Panc1 (cell line): ENCODE results near the gene SLCO3A1. TPM values are rescaled to one million over a fixed set of nuclear protein-coding genes. Genes with fewer than 3 reads are reported as not detected.

Source experiments
- ATAC-seq: fragments of 200-7000 bp; cut with Tn5 transposase; 2 replicates; pipeline ENCODE4 v1.9.1; 2020; ENCODE audit warnings: mild to moderate bottlenecking, moderate library complexity
- BruUV-seq: library from RNA; stranded (reverse); fragments of 400-500 nt; replicated peaks from 2 replicates; lab custom pipeline; 2021; lab: Mats Ljungman, UMichigan
- CTCF ChIA-PET: fragments of 300-600 bp; sonication (Branson Sonifier 250); formaldehyde crosslinking; loops from one replicate; lab custom pipeline; 2022; ENCODE audit warnings: antibody characterized with exemption; lab: Charles Lee
- POLR2A ChIA-PET: fragments of 300-600 bp; sonication (Branson Sonifier 250); formaldehyde crosslinking; loops from one replicate; lab custom pipeline; 2022; ENCODE audit warnings: antibody characterized with exemption; lab: Charles Lee
- DNase-seq: peaks from one replicate; pipeline ENCODE4 v3.0.0-alpha.2; 2010; ENCODE audit warnings: low read depth, low spot score
- H3K27ac ChIP-seq: 2 replicates; pipeline ENCODE4 v1.5.1; 2011; ENCODE audit warnings: mild to moderate bottlenecking, low read length, inconsistent platforms
- H3K27me3 ChIP-seq: fragments of 200-500 bp; sonication (Bioruptor generic); 2 replicates; pipeline ENCODE4 v1.6.0; 2014; ENCODE audit warnings: low read length, inconsistent platforms; ENCODE audit not compliant: control insufficient read depth, insufficient read depth
- H3K36me3 ChIP-seq: fragments of 200-500 bp; sonication (Bioruptor generic); 2 replicates; pipeline ENCODE4 v1.5.1; 2014; ENCODE audit warnings: inconsistent platforms, mild to moderate bottlenecking, low read length, moderate library complexity; ENCODE audit not compliant: control insufficient read depth, insufficient read depth
- H3K4me1 ChIP-seq: 2 replicates; pipeline ENCODE4 v1.5.1; 2011; ENCODE audit warnings: inconsistent platforms, mild to moderate bottlenecking, low read length, moderate library complexity; ENCODE audit not compliant: control insufficient read depth, insufficient read depth
- H3K4me3 ChIP-seq, 2 experiments: 2 replicates each; pipeline ENCODE4 v1.5.1; 2011 to 2012; ENCODE audit warnings: low read depth in 2 of 2, low read length in 2 of 2, mild to moderate bottlenecking in 2 of 2, inconsistent platforms in 1 of 2, moderate library complexity in 1 of 2
- H3K9me3 ChIP-seq: fragments of 200-500 bp; sonication (Bioruptor generic); 2 replicates; pipeline ENCODE4 v1.5.1; 2014; ENCODE audit warnings: low read depth, mild to moderate bottlenecking, inconsistent platforms, low read length, moderate library complexity; ENCODE audit not compliant: control insufficient read depth, insufficient read depth
- POLR2AphosphoS5 ChIP-seq: IDR thresholded peaks from 2 replicates; pipeline ENCODE4 v1.6.1; 2012; ENCODE audit warnings: mild to moderate bottlenecking, low read depth, low read length, moderate library complexity
- REST ChIP-seq, 2 experiments: IDR thresholded peaks; 2 replicates each; pipeline ENCODE4 v1.6.1; 2011 to 2012; ENCODE audit warnings: low read depth in 2 of 2, control low read depth in 1 of 2, low read length in 1 of 2, mild to moderate bottlenecking in 1 of 2, moderate library complexity in 1 of 2; ENCODE audit not compliant: insufficient read depth in 1 of 2
- SIN3A ChIP-seq: IDR thresholded peaks from 2 replicates; pipeline ENCODE4 v1.6.1; 2012; ENCODE audit warnings: low read depth, mild to moderate bottlenecking, low read length, moderate library complexity, borderline replicate concordance; ENCODE audit not compliant: insufficient read depth
- TCF7L2 ChIP-seq: IDR thresholded peaks from 2 replicates; pipeline ENCODE4 v1.6.1; 2011; ENCODE audit warnings: mild to moderate bottlenecking, low read depth, low read length, inconsistent platforms
- in situ Hi-C: cut with HindIII; loops from 2 replicates; pipeline ENCODE4 v1.10.0; 2016; ENCODE audit warnings: low sequenced_read_pairs, low pct_unique_long_range_greater_than_20kb
- intact Hi-C: fragments of 100-400 bp; cut with micrococcal nuclease; formaldehyde crosslinking; loops from one replicate; pipeline ENCODE4 v1.10.0; 2022; ENCODE audit not compliant: unreplicated experiment
- total RNA-seq: library from RNA; stranded (reverse); gene quantifications from one replicate; pipeline ENCODE4 v1.2.1, GENCODE V29; 2021; ENCODE audit not compliant: unreplicated experiment
- TF ChIP-seq, protein P1 (sequence below): fragments of 450-650 bp; IDR thresholded peaks from 2 replicates; pipeline ENCODE4 v1.5.1; 2017; ENCODE audit warnings: mild to moderate bottlenecking

Gene SLCO3A1
- total RNA-seq, 1 experiment from 2014 or later, result 20.6 TPM

- in situ Hi-C loops (no loop called here), intact Hi-C loops (no loop called here)
- DNase-seq (no peak), ATAC-seq (no peak)
- no peak overlapping the region for H3K27ac ChIP-seq
- no peak overlapping the region for H3K4me3 ChIP-seq
- H3K36me3 ChIP-seq, result no peaks in the 10 kb centered on the region
- H3K27me3 ChIP-seq, result no peaks in the 10 kb centered on the region
- CTCF ChIA-PET, result no interaction called here
- no peaks in the 10 kb centered on the region for H3K4me1 ChIP-seq
- TF ChIP-seq, protein P1, sequence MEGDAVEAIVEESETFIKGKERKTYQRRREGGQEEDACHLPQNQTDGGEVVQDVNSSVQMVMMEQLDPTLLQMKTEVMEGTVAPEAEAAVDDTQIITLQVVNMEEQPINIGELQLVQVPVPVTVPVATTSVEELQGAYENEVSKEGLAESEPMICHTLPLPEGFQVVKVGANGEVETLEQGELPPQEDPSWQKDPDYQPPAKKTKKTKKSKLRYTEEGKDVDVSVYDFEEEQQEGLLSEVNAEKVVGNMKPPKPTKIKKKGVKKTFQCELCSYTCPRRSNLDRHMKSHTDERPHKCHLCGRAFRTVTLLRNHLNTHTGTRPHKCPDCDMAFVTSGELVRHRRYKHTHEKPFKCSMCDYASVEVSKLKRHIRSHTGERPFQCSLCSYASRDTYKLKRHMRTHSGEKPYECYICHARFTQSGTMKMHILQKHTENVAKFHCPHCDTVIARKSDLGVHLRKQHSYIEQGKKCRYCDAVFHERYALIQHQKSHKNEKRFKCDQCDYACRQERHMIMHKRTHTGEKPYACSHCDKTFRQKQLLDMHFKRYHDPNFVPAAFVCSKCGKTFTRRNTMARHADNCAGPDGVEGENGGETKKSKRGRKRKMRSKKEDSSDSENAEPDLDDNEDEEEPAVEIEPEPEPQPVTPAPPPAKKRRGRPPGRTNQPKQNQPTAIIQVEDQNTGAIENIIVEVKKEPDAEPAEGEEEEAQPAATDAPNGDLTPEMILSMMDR, result no peak
- TF ChIP-seq POLR2AphosphoS5 (no peak), SIN3A (no peak), REST (IDR thresholded peaks at IDR 0.05; ENCODE audit: insufficient read depth in 1 of 2, low read depth in 2 of 2, low read length in 1 of 2) (no peak), TCF7L2 (no peak)
- BruUV-seq, result no TSS peak
- no peaks in the 10 kb centered on the region for H3K9me3 ChIP-seq
- POLR2A ChIA-PET, result no interaction called here
These were observed 248.3 kb downstream of the SLCO3A1 start for GRCh38 chr15:92101708-92102394.

GRCh38 chr15:92102395-92102755 lies 248.9 kb downstream of the SLCO3A1 start:
- in situ Hi-C loops (no loop called here), intact Hi-C loops (no loop called here)
- no peak for ATAC-seq
- H3K4me3 ChIP-seq, result no peak overlapping the region
- no peak for TF ChIP-seq SIN3A
- TF ChIP-seq POLR2AphosphoS5, result no peak
- TF ChIP-seq TCF7L2, result no peak
- TF ChIP-seq, protein P1, result no peak
- TF ChIP-seq REST (IDR thresholded peaks at IDR 0.05; ENCODE audit: insufficient read depth in 1 of 2, low read depth in 2 of 2, low read length in 1 of 2), result no peak
- H3K27ac ChIP-seq, result no peak overlapping the region
- no peaks in the 10 kb centered on the region for H3K4me1 ChIP-seq
- ChIA-PET POLR2A (no interaction called here), CTCF (no interaction called here)
- no TSS peak for BruUV-seq
- no peak for DNase-seq
- H3K36me3 ChIP-seq, result no peaks in the 10 kb centered on the region
- no peaks in the 10 kb centered on the region for H3K9me3 ChIP-seq
- no peaks in the 10 kb centered on the region for H3K27me3 ChIP-seq
